ENCODE measurements around the gene RABEP2. TPM values are rescaled to one million over a fixed set of nuclear protein-coding genes. Genes with fewer than 3 reads are reported as not detected.
A peak's percentile ranks its signal among the peaks of the same experiment; 100 is the strongest.
"Not testable (repeated sequence)": the region's sequence is repeated elsewhere in the genome, so short reads cannot be mapped to it uniquely, and the experiment has no call there.

The RABEP2 gene
- total and polyA plus RNA-seq, 12 donors = 11.8 to 47.6 (median 15.9) TPM

DNA sequence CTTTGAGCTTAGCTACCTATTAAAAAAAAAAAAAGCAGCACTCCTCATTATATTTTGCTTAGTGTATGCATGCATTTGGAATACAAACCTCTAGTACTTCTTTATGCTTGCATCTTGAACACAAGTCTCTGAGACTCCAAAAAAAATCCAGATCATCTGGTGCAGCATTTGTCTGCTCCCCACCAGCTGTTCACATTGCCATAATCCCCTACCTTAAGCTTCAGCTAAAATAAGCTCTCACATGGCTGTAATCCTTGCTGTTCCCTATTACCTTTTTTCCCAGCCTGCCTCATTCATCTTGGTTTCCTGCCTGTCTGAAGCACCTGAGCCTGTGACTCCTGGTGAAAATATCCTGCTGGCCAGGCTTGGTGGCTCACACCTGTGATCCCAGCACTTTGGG, 18.2 kb upstream of the RABEP2 start:
- ATAC-seq = no peak
- H3K4me1 ChIP-seq = peaks cover 2 to 12% (median 10%) of the 10 kb centered on the region in 9 donors
- no peak overlapping the region for H3K4me3 ChIP-seq
- H3K27me3 ChIP-seq = no peaks in the 10 kb centered on the region
- no peaks in the 10 kb centered on the region for H3K36me3 ChIP-seq
- TF ChIP-seq, protein P1, sequence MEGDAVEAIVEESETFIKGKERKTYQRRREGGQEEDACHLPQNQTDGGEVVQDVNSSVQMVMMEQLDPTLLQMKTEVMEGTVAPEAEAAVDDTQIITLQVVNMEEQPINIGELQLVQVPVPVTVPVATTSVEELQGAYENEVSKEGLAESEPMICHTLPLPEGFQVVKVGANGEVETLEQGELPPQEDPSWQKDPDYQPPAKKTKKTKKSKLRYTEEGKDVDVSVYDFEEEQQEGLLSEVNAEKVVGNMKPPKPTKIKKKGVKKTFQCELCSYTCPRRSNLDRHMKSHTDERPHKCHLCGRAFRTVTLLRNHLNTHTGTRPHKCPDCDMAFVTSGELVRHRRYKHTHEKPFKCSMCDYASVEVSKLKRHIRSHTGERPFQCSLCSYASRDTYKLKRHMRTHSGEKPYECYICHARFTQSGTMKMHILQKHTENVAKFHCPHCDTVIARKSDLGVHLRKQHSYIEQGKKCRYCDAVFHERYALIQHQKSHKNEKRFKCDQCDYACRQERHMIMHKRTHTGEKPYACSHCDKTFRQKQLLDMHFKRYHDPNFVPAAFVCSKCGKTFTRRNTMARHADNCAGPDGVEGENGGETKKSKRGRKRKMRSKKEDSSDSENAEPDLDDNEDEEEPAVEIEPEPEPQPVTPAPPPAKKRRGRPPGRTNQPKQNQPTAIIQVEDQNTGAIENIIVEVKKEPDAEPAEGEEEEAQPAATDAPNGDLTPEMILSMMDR (IDR thresholded peaks at IDR 0.05) = no peak
- intact Hi-C loops (cut with DNase I) = loop anchor here in 5 of 10 donors (5.0 to 10.0 kb wide), 7 partner anchors 61 to 391 kb away; partner anchors contain the start of genes ATP2A1 (in 3 of the 5), SGF29 (in 2 of the 5) and ATXN2L (in 1 of the 5)
- no peak for DNase-seq
- no peaks in the 10 kb centered on the region for H3K9me3 ChIP-seq
- no peak overlapping the region for H3K27ac ChIP-seq

DNA sequence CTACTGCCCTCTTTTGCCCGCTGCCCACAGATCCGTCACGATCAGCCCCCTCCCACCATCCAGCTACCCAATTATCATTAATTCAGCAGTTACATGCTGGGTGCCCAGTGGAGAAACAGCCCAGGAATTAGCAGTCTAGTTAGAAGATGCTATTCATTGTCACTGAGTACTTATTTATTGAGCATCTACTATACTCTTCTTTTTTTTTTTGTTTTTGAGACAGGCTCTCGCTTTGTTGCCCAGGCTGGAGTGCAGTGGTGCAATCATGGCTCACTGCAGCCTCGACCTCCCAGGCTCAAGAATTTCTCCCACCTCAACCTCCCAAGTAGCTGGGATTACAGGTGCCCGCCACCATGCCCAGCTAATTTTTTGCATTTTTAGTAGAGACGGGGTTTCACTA, 14.8 kb upstream of the RABEP2 start:
- not testable (repeated sequence) for H3K9me3 ChIP-seq, H3K36me3 ChIP-seq, H3K4me3 ChIP-seq, ATAC-seq, DNase-seq, H3K27me3 ChIP-seq, H3K27ac ChIP-seq
- intact Hi-C loops (cut with DNase I) = loop anchor here in 7 of 10 donors (2.0 to 10.0 kb wide), 9 partner anchors 23 to 388 kb away; partner anchors contain the start of genes ATP2A1 (in 3 of the 7), ATXN2L (in 2 of the 7) and SGF29 (in 2 of the 7)
- peaks cover 0 to 10% (median 4%) of the 10 kb centered on the region in 9 donors for H3K4me1 ChIP-seq
- 90 to 94% methylated on average over 7 of the region's 7 CpGs for WGBS, 2 donors

DNA sequence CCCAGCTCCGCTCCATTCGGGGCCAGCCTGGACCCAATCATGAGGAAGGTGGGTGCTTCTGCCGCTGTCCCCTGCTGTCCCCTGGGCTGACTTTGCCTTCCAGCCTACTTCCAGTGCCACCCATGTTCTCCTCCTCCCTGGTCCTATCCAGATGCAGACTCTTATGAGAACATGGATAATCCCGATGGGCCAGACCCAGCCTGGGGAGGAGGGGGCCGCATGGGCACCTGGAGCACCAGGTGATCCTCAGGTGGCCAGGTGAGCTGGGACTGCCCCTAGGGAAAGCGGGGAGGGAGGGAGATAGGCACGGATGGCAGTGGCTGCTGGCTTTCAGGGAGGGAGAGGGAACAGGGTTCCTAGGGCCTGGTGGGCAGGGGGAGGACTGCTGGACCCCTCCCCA, 13.7 kb upstream of the RABEP2 start:
- ATAC-seq (no peak), DNase-seq (no peak)
- H3K9me3 ChIP-seq = no peaks in the 10 kb centered on the region
- no peak overlapping the region for H3K4me3 ChIP-seq
- H3K4me1 ChIP-seq = peaks cover 0 to 10% (median 4%) of the 10 kb centered on the region in 9 donors
- H3K27ac ChIP-seq = no peak overlapping the region
- TF ChIP-seq, protein P1 (IDR thresholded peaks at IDR 0.05) = no peak
- intact Hi-C loops (cut with DNase I) = loop anchor here in 1 of 10 donors (10.0 kb wide), 1 partner anchor 114 kb away; the partner anchor contains the start of gene ATXN2L
- no peaks in the 10 kb centered on the region for H3K36me3 ChIP-seq
- 80 to 81% methylated on average over 7 of the region's 7 CpGs for WGBS, 2 donors
- peaks cover 0 to 2% (median 0%) of the 10 kb centered on the region in 7 donors for H3K27me3 ChIP-seq

DNA sequence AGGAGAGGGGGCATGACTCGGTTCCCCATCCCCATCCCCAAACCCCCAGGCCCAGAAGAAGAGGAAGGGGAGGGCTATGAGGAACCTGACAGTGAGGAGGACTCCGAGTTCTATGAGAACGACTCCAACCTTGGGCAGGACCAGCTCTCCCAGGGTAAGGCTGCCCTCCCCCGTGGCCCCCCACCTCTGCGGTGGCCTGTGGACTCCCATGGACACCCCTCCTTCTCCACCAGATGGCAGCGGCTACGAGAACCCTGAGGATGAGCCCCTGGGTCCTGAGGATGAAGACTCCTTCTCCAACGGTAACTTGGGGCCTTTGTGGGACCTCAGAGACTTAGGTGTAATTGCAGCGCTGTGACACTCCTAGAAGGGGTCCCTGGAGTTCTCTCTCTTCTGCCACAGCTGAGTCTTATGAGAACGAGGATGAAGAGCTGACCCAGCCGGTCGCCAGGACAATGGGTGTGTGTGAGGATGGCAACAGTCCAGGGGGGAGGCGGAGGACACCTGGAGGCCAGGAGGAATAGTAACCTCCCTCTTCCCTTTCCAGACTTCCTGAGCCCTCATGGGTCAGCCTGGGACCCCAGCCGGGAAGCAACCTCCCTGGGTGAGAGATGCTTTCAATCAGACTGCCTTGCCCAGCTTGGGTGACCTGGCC, 12.3 kb upstream of the RABEP2 start:
- Histone ChIP-seq H3K9me3 (no peaks in the 10 kb centered on the region), H3K27me3 (peaks cover 0 to 2% (median 0%) of the 10 kb centered on the region in 7 donors), H3K27ac (no peak overlapping the region), H3K4me1 (peaks cover 0 to 10% (median 4%) of the 10 kb centered on the region in 9 donors), H3K36me3 (no peaks in the 10 kb centered on the region), H3K4me3 (no peak overlapping the region)
- ATAC-seq (peak in 1 of 8 donors; percentile 31), DNase-seq (no peak)
- TF ChIP-seq, protein P1 (IDR thresholded peaks at IDR 0.05) = no peak
- intact Hi-C loops (cut with DNase I) = loop anchor here in 1 of 10 donors (10.0 kb wide), 1 partner anchor 113 kb away; the partner anchor contains the start of gene ATXN2L
- 70 to 81% methylated on average over 14 of the region's 14 CpGs for WGBS, 2 donors

DNA sequence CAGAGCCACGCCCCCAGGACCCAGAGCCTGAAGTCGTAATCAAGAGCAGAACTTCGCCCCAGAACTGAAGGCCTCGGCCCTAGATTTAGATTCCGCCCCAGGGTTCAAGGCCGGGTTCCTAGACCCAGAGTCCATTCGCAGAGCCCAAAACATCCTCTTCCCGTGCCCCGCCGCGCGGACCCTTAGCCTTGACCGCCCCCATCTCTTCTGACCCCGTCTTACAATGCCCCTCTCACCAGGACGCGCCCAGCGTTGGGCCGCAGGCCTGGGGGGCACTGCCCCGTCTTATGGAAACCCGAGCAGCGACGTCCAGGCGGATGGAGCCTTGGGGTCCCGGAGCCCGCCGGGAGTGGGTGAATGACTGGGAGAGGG, 11.7 kb upstream of the RABEP2 start:
- no peaks in the 10 kb centered on the region for H3K9me3 ChIP-seq
- DNase-seq (no peak), ATAC-seq (peak in 1 of 8 donors; percentile 3)
- H3K4me3 ChIP-seq = peak overlapping the region in 5 of 10 donors; percentile 12 to 41 (median 32)
- 64 to 69% methylated on average over 26 of the region's 26 CpGs for WGBS, 2 donors
- TF ChIP-seq, protein P1 (IDR thresholded peaks at IDR 0.05) = no peak
- H3K36me3 ChIP-seq = no peaks in the 10 kb centered on the region
- H3K27ac ChIP-seq = no peak overlapping the region
- intact Hi-C loops (cut with DNase I) = loop anchor here in 1 of 10 donors (10.0 kb wide), 1 partner anchor 112 kb away; the partner anchor contains the start of gene ATXN2L
- peaks cover 0 to 10% (median 4%) of the 10 kb centered on the region in 9 donors for H3K4me1 ChIP-seq
- H3K27me3 ChIP-seq = peaks cover 0 to 2% (median 0%) of the 10 kb centered on the region in 7 donors

All from heart right ventricle (tissue), 16 donors.